ENCODE data around the gene NEO1.

NEO1 gene

DNA sequence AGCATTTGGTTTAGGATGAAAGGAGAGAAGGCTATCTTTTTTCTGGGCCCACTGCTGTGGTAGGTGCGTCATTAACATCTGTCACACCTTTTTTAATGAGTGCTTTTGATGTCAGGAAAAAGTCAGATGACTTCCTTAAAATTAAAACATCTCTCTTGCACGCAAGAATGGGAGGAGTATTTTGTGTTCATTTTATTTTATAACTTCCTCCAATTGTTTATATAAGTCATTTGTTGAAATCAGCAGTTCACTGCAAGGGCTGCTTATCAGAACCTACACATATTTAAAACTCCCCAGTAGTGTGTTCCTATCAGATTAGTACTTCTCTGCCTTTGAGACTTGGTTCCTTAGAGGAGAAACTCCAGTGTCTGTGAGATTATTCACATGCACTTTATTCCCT is 143.8 kb downstream of the NEO1 start:
- no peak overlapping the region for H3K4ac ChIP-seq (ENCODE audit: low read depth in 1 of 2, low read length in 2 of 2)

GRCh38 chr15:73200339-73200738 is 148.1 kb downstream of the NEO1 start:
- Histone ChIP-seq H2BK120ac (ENCODE audit: low read depth, low read length) (no peak overlapping the region), H2BK12ac (ENCODE audit: low read length in 2 of 2) (no peak overlapping the region), H3K9ac (ENCODE audit: low read length) (no peak overlapping the region), H2AK5ac (ENCODE audit: low read length, severe bottlenecking) (no peak overlapping the region), H3K4me3 (ENCODE audit: insufficient read depth in 1 of 2, low read depth in 1 of 2, low read length in 2 of 2) (no peak overlapping the region), H3K14ac (ENCODE audit: low read length in 2 of 2) (no peak overlapping the region), H3K4me2 (ENCODE audit: low read length, poor library complexity, severe bottlenecking) (no peak overlapping the region), H3K23ac (ENCODE audit: low read length in 2 of 2) (no peak overlapping the region), H2BK15ac (ENCODE audit: low read depth, poor library complexity, severe bottlenecking) (no peak overlapping the region), H3K27ac (ENCODE audit: low read length, poor library complexity, severe bottlenecking) (no peak overlapping the region), H3K36me3 (ENCODE audit: control insufficient read depth in 1 of 2, insufficient read depth in 2 of 2, low read depth in 1 of 2, low read length in 2 of 2) (no peaks in the 10 kb centered on the region), H4K91ac (ENCODE audit: low read length) (no peak overlapping the region), H3K4me1 (ENCODE audit: control insufficient read depth, insufficient read depth, low read depth, low read length) (no peaks in the 10 kb centered on the region), H2BK5ac (ENCODE audit: low read depth, low read length, poor library complexity, severe bottlenecking) (no peak overlapping the region), H4K8ac (ENCODE audit: low read length) (no peak overlapping the region), H2AFZ (ENCODE audit: low read depth, low read length) (no peak overlapping the region), H3K27me3 (ENCODE audit: control insufficient read depth in 1 of 2, insufficient read depth in 1 of 2, low read length in 2 of 2) (no peaks in the 10 kb centered on the region), H3K79me1 (replicated peaks; ENCODE audit: low read length, poor library complexity, severe bottlenecking) (peaks cover 7% of the 10 kb centered on the region), H3K4ac (ENCODE audit: low read depth in 1 of 2, low read length in 2 of 2) (no peak overlapping the region), H3K9me3 (ENCODE audit: control insufficient read depth, low read length) (peaks cover 15% of the 10 kb centered on the region), H3K18ac (ENCODE audit: low read depth in 1 of 2, low read length in 2 of 2) (no peak overlapping the region)
- 100% methylated on average over 1 of the region's 2 CpGs for WGBS
- no peak for DNase-seq

More for the DNA sequence above, 143.8 kb downstream of the NEO1 start:
- Histone ChIP-seq H2BK120ac (ENCODE audit: low read depth, low read length) (no peak overlapping the region), H3K9me3 (ENCODE audit: control insufficient read depth, low read length) (no peaks in the 10 kb centered on the region), H3K14ac (ENCODE audit: low read length in 2 of 2) (no peak overlapping the region), H2AFZ (ENCODE audit: low read depth, low read length) (no peak overlapping the region), H2BK5ac (ENCODE audit: low read depth, low read length, poor library complexity, severe bottlenecking) (no peak overlapping the region), H4K91ac (ENCODE audit: low read length) (no peak overlapping the region), H3K27ac (ENCODE audit: low read length, poor library complexity, severe bottlenecking) (no peak overlapping the region), H3K9ac (ENCODE audit: low read length) (no peak overlapping the region), H3K18ac (ENCODE audit: low read depth in 1 of 2, low read length in 2 of 2) (no peak overlapping the region), H3K36me3 (ENCODE audit: control insufficient read depth in 1 of 2, insufficient read depth in 2 of 2, low read depth in 1 of 2, low read length in 2 of 2) (no peaks in the 10 kb centered on the region), H4K8ac (ENCODE audit: low read length) (no peak overlapping the region), H3K23ac (ENCODE audit: low read length in 2 of 2) (no peak overlapping the region), H2BK15ac (ENCODE audit: low read depth, poor library complexity, severe bottlenecking) (no peak overlapping the region), H3K4me1 (ENCODE audit: control insufficient read depth, insufficient read depth, low read depth, low read length) (no peaks in the 10 kb centered on the region), H2AK5ac (ENCODE audit: low read length, severe bottlenecking) (no peak overlapping the region), H3K4me2 (ENCODE audit: low read length, poor library complexity, severe bottlenecking) (no peak overlapping the region), H2BK12ac (ENCODE audit: low read length in 2 of 2) (no peak overlapping the region), H3K4me3 (ENCODE audit: insufficient read depth in 1 of 2, low read depth in 1 of 2, low read length in 2 of 2) (no peak overlapping the region), H3K27me3 (ENCODE audit: control insufficient read depth in 1 of 2, insufficient read depth in 1 of 2, low read length in 2 of 2) (no peaks in the 10 kb centered on the region), H3K79me1 (replicated peaks; ENCODE audit: low read length, poor library complexity, severe bottlenecking) (peaks cover 4% of the 10 kb centered on the region)
- DNase-seq = peak; percentile 16
- no CpG with 5 or more reads among the region's 2 CpGs for WGBS

DNA sequence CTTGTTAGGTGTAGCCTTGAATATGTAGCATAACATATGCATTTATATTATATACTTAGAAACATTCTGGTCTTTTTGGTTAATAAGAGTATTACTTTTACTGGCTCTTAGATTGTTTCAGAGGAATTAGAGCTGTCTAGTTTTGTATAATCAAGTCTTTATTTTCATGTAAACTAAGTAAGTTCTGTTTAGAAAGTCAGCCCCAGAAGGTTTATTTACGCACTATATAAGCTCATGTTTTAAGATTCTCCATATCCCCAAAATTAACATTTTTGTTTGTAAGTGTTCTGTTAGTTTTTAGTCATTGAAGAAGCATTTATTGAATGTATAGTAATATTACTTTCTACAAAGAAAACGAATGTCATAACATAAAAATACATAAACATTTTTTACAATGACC is 158.4 kb downstream of the NEO1 start:
- DNase-seq = peak; percentile 18
- H3K9me3 ChIP-seq (ENCODE audit: control insufficient read depth, low read length) = no peaks in the 10 kb centered on the region
- H2BK5ac ChIP-seq (ENCODE audit: low read depth, low read length, poor library complexity, severe bottlenecking) = no peak overlapping the region
- no peak overlapping the region for H4K91ac ChIP-seq (ENCODE audit: low read length)
- no peak overlapping the region for H2BK12ac ChIP-seq (ENCODE audit: low read length in 2 of 2)
- peaks cover 2% of the 10 kb centered on the region for H3K79me1 ChIP-seq (replicated peaks; ENCODE audit: low read length, poor library complexity, severe bottlenecking)
- H3K36me3 ChIP-seq (ENCODE audit: control insufficient read depth in 1 of 2, insufficient read depth in 2 of 2, low read depth in 1 of 2, low read length in 2 of 2) = no peaks in the 10 kb centered on the region
- H3K27ac ChIP-seq (ENCODE audit: low read length, poor library complexity, severe bottlenecking) = no peak overlapping the region
- no peak overlapping the region for H2AK5ac ChIP-seq (ENCODE audit: low read length, severe bottlenecking)
- no peak overlapping the region for H3K14ac ChIP-seq (ENCODE audit: low read length in 2 of 2)
- no peak overlapping the region for H3K4me2 ChIP-seq (ENCODE audit: low read length, poor library complexity, severe bottlenecking)
- no peaks in the 10 kb centered on the region for H3K4me1 ChIP-seq (ENCODE audit: control insufficient read depth, insufficient read depth, low read depth, low read length)
- H3K23ac ChIP-seq (ENCODE audit: low read length in 2 of 2) = no peak overlapping the region
- H3K18ac ChIP-seq (ENCODE audit: low read depth in 1 of 2, low read length in 2 of 2) = no peak overlapping the region
- H2BK15ac ChIP-seq (ENCODE audit: low read depth, poor library complexity, severe bottlenecking) = no peak overlapping the region
- no peak overlapping the region for H2BK120ac ChIP-seq (ENCODE audit: low read depth, low read length)
- H3K9ac ChIP-seq (ENCODE audit: low read length) = no peak overlapping the region
- no peak overlapping the region for H4K8ac ChIP-seq (ENCODE audit: low read length)
- no peak overlapping the region for H2AFZ ChIP-seq (ENCODE audit: low read depth, low read length)
- H3K4me3 ChIP-seq (ENCODE audit: insufficient read depth in 1 of 2, low read depth in 1 of 2, low read length in 2 of 2) = no peak overlapping the region
- no CpG with 5 or more reads among the region's 2 CpGs for WGBS
- H3K27me3 ChIP-seq (ENCODE audit: control insufficient read depth in 1 of 2, insufficient read depth in 1 of 2, low read length in 2 of 2) = no peaks in the 10 kb centered on the region
- no peak overlapping the region for H3K4ac ChIP-seq (ENCODE audit: low read depth in 1 of 2, low read length in 2 of 2)

GRCh38 chr15:73212424-73212823 is 160.2 kb downstream of the NEO1 start:
- H4K91ac ChIP-seq (ENCODE audit: low read length) = no peak overlapping the region
- no peak overlapping the region for H3K14ac ChIP-seq (ENCODE audit: low read length in 2 of 2)
- H4K8ac ChIP-seq (ENCODE audit: low read length) = no peak overlapping the region
- H3K4me3 ChIP-seq (ENCODE audit: insufficient read depth in 1 of 2, low read depth in 1 of 2, low read length in 2 of 2) = no peak overlapping the region
- no peak overlapping the region for H2BK120ac ChIP-seq (ENCODE audit: low read depth, low read length)
- H3K18ac ChIP-seq (ENCODE audit: low read depth in 1 of 2, low read length in 2 of 2) = no peak overlapping the region
- no peak overlapping the region for H2AFZ ChIP-seq (ENCODE audit: low read depth, low read length)
- H2BK5ac ChIP-seq (ENCODE audit: low read depth, low read length, poor library complexity, severe bottlenecking) = no peak overlapping the region
- H3K27me3 ChIP-seq (ENCODE audit: control insufficient read depth in 1 of 2, insufficient read depth in 1 of 2, low read length in 2 of 2) = no peaks in the 10 kb centered on the region
- H2BK15ac ChIP-seq (ENCODE audit: low read depth, poor library complexity, severe bottlenecking) = no peak overlapping the region
- H3K9me3 ChIP-seq (ENCODE audit: control insufficient read depth, low read length) = no peaks in the 10 kb centered on the region
- no peak overlapping the region for H3K27ac ChIP-seq (ENCODE audit: low read length, poor library complexity, severe bottlenecking)
- H3K36me3 ChIP-seq (ENCODE audit: control insufficient read depth in 1 of 2, insufficient read depth in 2 of 2, low read depth in 1 of 2, low read length in 2 of 2) = no peaks in the 10 kb centered on the region
- H3K23ac ChIP-seq (ENCODE audit: low read length in 2 of 2) = no peak overlapping the region
- no peak overlapping the region for H3K4ac ChIP-seq (ENCODE audit: low read depth in 1 of 2, low read length in 2 of 2)
- no CpG with 5 or more reads among the region's 1 CpG for WGBS
- H2BK12ac ChIP-seq (ENCODE audit: low read length in 2 of 2) = no peak overlapping the region
- no peak overlapping the region for H2AK5ac ChIP-seq (ENCODE audit: low read length, severe bottlenecking)
- peak; percentile 73 for DNase-seq
- no peaks in the 10 kb centered on the region for H3K4me1 ChIP-seq (ENCODE audit: control insufficient read depth, insufficient read depth, low read depth, low read length)
- H3K4me2 ChIP-seq (ENCODE audit: low read length, poor library complexity, severe bottlenecking) = no peak overlapping the region
- H3K9ac ChIP-seq (ENCODE audit: low read length) = no peak overlapping the region
- H3K79me1 ChIP-seq (replicated peaks; ENCODE audit: low read length, poor library complexity, severe bottlenecking) = peaks cover 2% of the 10 kb centered on the region
